SKM-1 treated with dmso at 0.1 percent for 144 hours (cell line): ENCODE measurements around the gene KCNJ16.

Experiments
- DNase-seq: peaks from one replicate; lab custom pipeline; 2025; ENCODE audit not compliant: unreplicated experiment; lab: John Stamatoyannopoulos, UW

Gene KCNJ16

DNA sequence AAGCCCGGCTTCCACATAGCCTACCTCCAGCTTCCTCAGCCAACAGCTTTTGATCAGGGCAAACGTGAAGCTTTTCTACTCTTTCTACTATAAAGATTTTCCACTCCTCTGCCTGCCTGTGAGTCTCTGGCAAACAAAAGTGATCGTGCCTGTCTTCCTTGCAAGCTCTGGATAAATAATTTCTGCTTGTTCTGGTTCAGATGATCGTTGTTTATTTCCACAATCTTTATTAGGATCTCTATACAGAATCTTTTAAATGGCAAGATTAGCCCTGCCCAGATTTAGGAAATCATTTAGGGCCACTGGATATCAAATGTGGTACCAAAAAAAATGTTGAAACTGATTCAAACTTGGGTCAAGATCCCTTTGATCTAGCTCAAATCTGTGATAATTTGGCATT lies 20.4 kb downstream of the KCNJ16 start:
- DNase-seq, result no peak

DNA sequence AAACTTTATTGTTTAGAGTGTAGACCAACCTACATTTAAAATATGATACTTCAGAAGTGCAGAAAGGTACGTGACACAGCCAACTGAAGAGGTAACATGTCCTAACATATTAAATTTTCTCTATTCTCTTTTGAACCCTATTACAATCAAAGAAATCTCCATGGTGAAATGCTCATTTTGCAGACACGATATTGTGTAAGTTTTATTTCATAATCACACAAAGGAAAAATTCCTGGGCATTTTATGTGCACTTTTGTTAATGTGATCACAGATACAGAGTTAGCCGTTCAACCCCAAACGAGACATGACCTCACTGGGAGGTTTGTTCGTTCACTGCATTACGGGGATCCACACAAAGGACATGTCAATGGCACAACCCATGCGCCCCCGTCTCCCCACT lies 21.8 kb downstream of the KCNJ16 start:
- DNase-seq, result no peak

DNA sequence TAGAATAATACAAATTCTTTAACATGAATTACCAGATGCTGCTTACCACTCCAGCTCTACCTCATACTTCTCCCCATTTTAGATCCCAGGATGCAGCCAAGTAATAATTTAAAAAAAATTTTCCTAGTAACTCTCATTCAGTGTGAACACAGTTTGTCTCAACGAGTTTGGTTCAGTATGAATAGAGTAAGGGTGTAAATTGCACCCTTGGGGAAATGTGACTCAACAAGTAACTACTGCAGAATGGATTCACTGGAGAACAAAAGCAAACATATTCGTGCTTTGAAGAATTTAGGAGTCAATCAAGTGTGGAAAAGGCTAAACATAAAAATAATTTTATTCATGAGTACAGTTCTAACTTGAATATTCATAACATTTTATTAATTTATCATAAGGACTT lies 23.0 kb downstream of the KCNJ16 start:
- no peak for DNase-seq

DNA sequence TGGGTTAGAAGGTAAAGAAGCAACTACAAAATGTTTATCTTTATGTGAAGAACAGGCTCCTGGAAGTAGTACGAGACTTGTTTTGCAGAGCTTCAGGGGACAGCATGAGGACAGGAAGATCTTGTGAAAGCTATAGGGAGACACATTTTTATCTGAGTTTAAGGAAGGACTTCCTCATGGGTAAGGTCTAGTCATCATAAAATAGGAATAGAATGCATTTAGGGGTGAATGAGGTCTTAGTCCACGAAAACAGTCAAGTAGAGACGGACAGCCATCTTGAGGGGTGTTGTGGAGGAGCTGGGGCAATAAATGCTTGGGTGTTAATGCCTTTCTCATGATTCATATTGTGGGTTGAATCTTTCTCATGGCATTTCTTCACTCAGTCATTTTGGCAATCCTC lies 24.3 kb downstream of the KCNJ16 start:
- peak; percentile 13 for DNase-seq

DNA sequence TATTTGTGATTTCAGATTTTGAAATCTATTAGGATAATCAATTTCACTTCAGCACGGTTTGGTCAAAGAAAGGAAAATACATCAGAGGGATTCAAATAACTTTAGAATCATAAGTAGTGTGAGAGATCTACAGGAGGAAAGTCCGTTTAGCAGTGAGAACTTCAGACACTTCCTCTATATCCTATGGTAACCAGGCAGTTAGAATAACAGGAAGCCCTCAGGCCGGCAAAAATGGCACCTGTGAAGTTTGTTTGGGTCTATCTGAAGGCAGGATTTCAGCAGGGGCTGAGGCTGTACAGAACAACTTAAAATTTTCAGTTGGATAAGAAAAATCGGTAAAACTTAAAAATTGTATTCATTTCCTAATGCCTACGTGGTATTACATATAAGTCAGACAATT lies 24.9 kb downstream of the KCNJ16 start:
- DNase-seq, result peak; percentile 71

DNA sequence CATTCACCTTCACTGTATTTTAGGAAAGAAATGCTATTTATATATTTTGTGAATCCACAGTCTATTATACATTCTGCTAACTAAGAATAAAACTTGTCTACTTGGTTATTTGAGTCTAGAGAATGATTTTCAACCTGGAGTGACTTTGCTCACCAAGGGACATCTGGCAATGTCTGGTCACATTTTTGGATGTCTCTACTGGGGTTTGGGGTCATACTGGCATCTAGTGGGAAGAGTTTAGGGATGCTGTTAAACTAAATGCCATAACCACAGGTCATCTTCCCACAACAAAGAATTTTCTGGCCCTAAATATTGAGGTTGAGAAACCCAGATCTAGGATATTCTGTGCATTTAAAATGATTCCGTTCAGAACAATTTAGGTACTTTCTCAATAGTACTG lies 26.0 kb downstream of the KCNJ16 start:
- DNase-seq, result no peak

DNA sequence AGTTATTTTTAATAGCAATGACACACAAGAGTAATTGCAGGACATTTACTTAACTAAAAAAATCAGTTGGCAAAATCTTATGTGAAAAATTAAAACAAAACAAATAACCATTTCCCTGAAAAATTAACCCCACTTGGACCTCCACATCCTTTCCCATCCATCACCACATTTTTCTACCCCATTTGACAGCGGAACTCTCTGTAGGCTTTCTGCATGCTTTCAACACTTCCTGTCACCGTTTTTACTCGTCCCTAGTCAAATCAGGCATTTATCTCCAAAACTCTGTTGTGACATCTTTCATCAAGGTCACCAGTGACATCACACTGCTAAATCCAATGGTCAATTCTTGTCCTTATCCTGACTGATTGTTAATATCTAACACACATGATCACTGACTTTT lies 27.5 kb downstream of the KCNJ16 start:
- no peak for DNase-seq

DNA sequence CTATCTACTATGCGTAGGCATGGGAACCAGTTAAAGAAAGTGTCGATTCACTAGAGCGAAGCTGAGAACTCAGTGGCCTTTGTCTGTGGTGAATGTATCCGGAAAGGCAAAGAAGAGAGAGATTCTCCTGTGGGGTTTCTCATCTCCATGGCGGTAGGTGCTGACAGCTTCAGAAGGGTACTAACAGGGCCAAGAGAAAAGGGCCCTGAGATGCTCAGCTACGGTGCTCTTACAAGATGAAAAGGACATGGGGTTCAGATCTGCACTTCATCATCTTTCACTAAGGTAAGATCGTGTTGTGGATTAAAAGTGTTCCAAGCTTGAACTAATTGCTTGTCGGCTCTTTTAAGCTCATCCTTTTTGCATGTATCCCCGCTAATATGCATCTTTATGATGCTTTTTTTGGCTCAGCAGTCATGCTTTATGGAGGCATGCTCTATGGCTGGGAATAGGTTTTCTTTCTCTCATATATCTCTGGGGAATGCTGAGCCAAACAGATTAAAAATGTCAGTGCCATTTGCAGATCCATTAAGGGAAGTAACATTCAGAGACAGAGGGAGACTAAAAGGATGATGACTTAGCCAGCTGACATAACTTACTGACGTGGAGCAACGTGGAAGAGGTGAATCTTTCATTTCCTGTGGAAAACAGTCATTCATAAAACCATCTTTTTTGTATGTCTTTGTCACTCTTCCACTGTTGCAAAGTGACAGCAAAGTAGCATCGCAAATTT lies 29.9 kb downstream of the KCNJ16 start:
- no peak for DNase-seq

DNA sequence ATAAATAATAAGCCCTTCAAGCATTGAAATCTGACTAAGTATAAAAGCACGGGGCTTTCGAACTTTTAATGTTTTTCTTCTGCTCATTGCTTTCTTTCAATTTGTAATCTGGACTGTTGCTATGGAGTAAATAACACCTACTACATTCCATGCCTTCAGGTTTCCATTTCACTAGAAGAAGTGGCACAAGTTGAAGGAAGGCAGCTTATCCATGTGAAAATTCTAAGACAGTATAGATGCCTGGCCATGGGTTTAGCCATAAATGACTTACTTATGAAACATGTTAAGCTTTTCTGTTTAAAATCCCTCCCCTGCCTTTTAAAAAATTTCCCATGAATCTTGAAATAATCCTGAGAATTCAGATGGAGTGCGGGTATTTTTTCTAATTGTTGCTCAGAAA lies 30.6 kb downstream of the KCNJ16 start:
- no peak for DNase-seq

DNA sequence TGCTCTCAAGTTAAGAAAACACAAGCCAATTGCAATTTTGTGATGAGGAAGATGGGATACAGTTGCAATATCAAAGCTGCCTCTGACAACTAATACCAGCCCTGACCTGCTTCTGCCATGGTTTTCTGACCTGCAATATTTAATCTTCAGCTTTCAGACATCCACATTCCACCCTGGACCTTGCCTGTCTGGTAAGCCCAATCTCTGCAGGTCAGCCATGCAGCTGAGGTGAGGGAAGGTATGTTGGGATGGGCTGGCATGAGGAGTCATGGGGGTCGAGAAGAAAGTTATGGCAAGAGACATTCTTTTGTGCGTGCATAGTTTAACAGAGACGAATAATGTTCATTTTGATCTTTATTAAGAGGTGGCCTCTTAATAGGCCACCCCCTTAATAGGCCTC lies 31.5 kb downstream of the KCNJ16 start:
- no peak for DNase-seq

DNA sequence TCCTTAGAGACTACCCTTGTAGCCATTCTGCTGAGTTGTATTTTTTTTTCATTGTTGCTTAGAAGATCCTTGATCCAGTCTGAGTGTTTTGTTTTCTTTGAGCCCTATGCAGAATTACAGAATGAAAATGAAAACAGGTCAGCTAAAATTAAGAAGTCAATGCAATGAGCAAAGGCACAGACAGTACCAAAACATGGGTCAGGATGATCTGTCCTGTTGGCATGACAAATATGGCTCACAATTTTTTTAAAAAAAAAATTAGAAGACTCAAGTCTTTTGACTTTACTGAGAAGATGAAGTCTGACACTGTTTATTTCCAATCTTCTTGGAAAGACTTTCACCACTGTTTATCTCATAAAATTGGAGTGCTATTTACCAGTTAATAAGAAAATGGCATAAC lies 32.4 kb downstream of the KCNJ16 start:
- no peak for DNase-seq

DNA sequence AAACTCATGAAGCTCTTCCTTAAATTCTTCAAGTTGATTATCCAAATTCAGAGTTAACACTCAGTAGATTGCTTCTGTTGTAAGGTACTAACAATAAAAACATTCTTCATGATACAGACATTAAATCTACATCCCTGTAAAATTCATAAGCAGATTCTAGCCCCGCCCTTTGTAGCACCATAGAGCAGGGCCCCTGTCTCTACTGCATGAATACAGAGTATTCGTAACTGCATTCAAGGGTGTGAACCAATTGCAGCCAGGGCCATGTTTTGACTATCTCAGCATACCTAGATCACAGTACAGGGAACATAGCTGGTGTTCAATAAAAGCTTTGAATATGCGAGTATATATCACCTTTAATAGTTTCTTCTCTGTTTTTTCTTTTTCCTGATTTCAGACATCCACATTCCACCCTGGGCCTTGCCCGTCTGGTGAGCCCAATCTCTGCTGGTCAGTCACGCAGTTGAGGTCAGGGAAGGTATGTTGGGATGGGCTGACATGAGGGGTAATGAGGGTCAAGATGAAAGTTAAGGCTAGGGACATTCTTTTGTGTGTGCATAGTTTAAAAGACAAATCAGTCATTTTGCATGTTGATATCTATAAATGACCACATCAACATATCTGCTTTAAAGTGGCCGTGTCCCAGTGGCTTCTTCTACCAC lies 33.0 kb downstream of the KCNJ16 start:
- no peak for DNase-seq

DNA sequence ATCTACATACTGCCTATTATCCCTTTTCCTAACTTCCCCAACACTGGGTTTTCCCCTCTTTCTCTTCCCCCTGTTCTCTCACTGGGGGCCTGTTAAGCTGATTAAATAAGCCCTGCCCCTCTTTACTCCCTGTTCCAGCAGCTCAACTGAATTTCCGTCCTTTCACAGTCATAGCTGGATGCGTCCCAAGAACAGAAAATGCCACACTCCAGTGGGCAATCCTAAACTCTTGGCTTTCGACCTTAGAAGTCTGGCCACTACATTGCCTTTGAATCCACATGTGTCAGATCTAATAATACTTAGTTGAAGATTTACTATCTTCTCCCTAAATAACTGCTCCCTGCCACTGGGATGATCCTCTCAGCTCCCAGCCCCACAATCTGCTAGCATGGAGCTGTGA lies 34.5 kb downstream of the KCNJ16 start:
- DNase-seq, result no peak

DNA sequence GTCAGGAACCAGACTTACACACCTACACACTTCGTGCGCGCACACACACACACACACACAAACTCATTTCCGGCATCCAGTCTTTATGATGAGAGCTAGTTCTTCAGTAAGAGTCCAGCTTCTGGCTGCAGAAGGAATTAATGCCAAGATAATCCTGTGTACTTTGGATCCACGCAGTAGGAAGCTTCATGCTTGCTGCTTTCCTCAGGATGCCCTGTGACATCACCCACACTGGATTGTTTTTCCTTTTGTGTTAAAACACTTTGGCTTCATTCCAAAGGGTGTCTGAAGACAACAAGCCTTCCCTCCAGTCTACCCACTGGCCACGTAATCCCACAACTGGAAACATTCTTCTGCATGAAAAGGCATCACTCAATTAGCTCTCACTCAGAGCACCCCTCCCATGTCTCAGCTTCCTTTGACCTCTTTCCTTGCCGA lies 35.4 kb downstream of the KCNJ16 start:
- no peak for DNase-seq

DNA sequence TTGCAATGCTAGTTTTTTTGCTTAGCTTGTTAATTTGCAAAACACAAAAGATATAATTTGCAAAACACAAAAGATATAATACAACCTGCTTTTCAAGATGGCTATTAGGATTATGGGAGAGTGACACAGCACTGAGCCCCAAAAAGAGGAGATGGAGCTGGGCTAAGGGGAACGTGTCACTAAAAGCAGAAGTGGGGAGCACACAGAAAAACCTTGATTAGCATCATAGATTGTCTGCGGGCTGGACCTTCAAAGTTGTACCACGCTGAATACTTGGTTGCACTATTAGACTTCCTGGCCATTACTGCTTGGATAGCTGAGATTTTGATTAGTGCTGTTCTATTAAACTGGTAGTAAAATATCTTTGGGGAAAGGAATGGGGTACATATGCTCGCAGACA lies 36.2 kb downstream of the KCNJ16 start:
- DNase-seq, result no peak

DNA sequence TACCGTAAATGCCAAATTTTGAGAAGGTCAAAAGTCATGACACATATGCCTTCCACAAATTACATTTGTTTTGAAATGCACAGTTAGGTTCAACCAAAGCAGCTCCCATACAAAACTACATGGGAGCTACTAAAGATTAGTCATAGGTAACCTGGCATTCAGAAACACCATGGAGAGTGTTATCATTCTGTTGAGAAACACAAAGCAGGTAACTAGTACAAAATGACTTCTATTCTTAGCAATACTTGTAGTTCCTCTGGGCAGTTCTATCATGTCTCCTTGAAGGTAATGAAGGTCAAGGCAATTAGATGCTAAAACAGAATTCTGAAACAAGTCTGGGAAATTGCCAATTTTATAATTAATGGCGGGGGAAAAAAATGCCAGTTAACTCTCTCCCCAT lies 39.4 kb downstream of the KCNJ16 start:
- no peak for DNase-seq

DNA sequence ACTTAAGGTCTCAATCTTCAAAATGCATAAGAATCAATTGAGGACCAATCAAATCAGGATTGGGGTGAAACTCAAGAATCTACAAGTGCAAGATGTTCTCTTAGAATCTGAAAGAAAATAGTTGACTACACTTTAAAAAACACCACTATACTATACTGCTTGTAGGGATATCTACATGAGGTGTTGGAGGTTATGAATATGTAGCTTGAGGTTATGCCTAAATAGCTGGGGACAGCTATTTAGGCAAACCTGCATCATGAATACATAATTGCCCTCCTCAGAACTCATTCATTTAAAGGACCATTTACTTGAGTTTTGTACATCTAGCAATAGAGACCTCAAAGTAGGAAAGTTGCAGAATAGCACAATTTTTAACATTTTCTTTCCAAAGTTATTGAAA lies 40.1 kb downstream of the KCNJ16 start:
- no peak for DNase-seq

DNA sequence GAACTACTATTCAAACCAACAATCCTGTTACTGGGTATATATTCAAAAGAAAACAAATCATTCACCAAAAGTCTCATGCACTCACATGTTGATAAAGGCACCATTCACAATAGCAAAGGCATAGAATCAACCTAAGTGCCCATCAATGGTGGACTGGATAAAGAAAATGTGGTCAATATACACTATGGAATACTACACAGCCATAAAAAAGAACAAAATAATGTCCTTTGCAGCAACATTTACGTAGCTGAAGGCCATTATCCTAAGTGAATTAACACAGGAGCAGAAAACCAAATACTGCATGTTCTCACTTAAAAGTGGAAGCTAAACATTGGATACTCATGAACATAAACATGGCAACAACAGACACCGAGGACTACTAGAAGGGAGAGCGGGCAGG lies 41.9 kb downstream of the KCNJ16 start:
- DNase-seq, result no peak

DNA sequence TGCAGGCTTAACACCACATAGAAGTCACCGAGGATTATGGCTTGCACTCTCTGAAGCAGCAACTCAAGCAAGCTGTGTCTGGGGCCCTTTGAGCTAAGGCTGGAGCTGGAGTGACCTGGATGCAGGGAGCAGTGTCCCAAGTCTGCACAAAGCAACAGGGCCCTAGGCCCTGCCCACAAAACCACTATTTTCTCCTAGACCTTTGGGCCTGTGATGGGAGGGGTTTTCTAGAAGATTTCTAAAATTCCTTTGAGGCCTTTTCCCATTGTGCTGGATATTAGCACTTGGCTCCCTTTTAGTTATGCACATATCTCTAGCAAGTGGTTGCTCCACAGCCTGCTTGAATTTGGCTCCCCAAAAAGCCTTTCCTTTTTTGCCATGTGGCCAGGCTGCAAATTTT lies 44.5 kb downstream of the KCNJ16 start:
- DNase-seq, result no peak

DNA sequence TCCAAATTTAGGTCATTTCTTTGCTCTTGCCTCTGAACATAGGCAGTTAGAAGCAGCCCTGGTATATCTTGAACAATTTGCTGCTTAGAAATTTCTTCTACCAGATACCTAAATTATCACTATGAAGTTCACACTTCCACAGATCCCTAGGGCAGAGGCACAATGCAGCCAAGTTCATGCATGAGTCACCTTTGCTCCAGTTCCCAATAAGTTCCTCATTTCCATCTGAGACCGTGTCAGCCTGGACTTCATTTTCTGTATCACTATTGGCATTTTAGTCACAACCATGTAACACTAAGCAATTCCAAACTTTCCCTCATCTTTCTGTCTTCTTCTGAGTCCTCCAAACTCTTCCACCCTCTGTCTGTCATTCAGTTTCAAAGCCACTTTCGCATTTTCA lies 45.0 kb downstream of the KCNJ16 start:
- DNase-seq, result peak; percentile 23

DNA sequence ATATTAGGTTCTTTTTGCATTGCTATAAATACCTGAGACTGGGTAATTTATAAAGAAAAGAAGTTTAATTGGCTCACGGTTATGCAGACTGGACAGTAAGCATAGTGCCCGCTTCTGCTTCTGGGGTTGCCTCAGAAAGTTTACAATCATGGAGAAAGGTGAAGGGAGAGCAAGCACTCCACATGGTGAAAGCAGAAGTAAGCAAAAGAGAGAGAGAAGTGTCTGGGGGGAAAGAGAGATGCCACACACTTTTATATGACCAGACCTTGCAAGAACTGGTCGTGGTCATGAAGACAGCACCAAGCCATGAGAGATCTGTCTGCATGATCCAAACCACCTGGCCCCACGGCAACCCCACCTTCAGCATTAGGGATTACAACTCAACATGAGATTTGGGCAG lies 45.4 kb downstream of the KCNJ16 start:
- DNase-seq, result peak; percentile 76

DNA sequence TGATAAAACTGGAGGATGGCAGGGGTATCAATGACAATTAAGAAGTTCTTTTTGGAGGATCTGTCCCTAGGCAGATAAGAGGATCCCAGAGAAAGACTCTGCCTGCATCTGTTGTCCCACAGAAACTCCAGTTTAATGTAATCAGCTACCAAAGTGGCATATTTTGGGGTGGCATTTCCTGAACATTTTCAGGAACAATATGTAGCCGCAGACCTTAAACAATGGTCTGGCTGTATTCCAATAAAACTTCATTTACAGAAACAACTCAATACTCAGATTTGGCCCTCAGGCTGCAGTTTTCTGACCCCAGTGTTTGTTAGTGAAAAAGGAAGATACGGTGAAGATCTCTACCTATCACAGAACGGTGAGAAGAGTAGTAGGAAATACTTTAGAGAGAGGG lies 46.1 kb downstream of the KCNJ16 start:
- no peak for DNase-seq

DNA sequence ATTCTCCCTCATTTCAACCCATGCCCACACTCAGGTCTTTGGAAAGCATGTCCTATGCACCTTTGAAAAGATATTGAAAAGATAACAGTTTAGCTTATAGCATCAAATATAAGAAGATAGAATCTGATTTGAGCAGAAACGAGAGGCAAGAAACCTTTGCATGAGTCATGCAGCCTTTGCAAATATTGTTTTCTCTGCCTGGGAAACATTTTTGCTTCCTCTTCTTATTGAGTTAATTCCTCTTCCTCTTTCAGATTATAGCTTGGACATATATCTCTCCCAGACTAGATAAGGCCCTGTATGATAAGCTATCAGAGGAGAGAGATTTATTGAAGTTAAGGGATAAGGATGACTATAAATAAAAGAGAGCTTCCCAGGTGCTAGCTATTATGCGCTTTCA lies 48.2 kb downstream of the KCNJ16 start:
- DNase-seq, result peak; percentile 78
